K562 (cell line): ENCODE results near the gene UBE2H. TPM values are rescaled to one million over a fixed set of nuclear protein-coding genes. Genes with fewer than 3 reads are reported as not detected.

Experiments used
- BACH1 ChIP-seq: fragments of 200-800 bp; sonication (Bioruptor generic); IDR thresholded peaks from 2 replicates; pipeline ENCODE4 v1.6.1; 2016; ENCODE audit warnings: missing genetic modification characterization, missing compliant biosample characterization
- ELF2 ChIP-seq: fragments of 250-450 bp; sonication (Bioruptor Pico); IDR thresholded peaks from 2 replicates; pipeline ENCODE4 v1.5.0; 2021; ENCODE audit warnings: mild to moderate bottlenecking
- ELK3 ChIP-seq: fragments of 450-650 bp; formaldehyde crosslinking; IDR thresholded peaks from 2 replicates; pipeline ENCODE4 v1.4.0; 2020; ENCODE audit warnings: mild to moderate bottlenecking
- EWSR1 ChIP-seq: fragments of 450-650 bp; IDR thresholded peaks from 2 replicates; pipeline ENCODE4 v1.6.1; 2018; ENCODE audit warnings: borderline replicate concordance, mild to moderate bottlenecking, low read depth, moderate library complexity; ENCODE audit not compliant: partially characterized antibody
- HDAC6 ChIP-seq: IDR thresholded peaks from 2 replicates; pipeline ENCODE4 v1.6.1; 2012; ENCODE audit warnings: low read depth, mild to moderate bottlenecking, control low read depth, inconsistent platforms, low read length, moderate library complexity
- KDM1A ChIP-seq, 2 experiments: fragments of 450-650 bp; IDR thresholded peaks; 2 replicates each; pipeline ENCODE4 v1.6.1; 2016; ENCODE audit warnings: mild to moderate bottlenecking in 2 of 2
- KLF10 ChIP-seq: fragments of 250-450 bp; sonication (Bioruptor Pico); IDR thresholded peaks from 2 replicates; pipeline ENCODE4 v1.6.1; 2021; ENCODE audit warnings: matching md5 sums
- MAFG ChIP-seq: fragments of 450-650 bp; conservative IDR thresholded peaks from 2 replicates; pipeline ENCODE4 v1.6.1; 2016; ENCODE audit warnings: missing genetic modification characterization, missing compliant biosample characterization
- MIER1 ChIP-seq: fragments of 450-650 bp; IDR thresholded peaks from 2 replicates; pipeline ENCODE4 v1.6.1; 2016; ENCODE audit warnings: antibody characterized with exemption, mild to moderate bottlenecking, low read depth
- NFXL1 ChIP-seq: fragments of 450-650 bp; formaldehyde crosslinking; IDR thresholded peaks from 2 replicates; pipeline ENCODE4 v1.4.0; 2021; ENCODE audit warnings: mild to moderate bottlenecking
- PBX2 ChIP-seq, 2 experiments: IDR thresholded peaks in 1 of 2; conservative IDR thresholded peaks in 1 of 2; 2 replicates each; pipeline ENCODE4 v1.6.1; 2016; ENCODE audit warnings: low read depth in 2 of 2, mild to moderate bottlenecking in 1 of 2, missing compliant biosample characterization in 1 of 2, missing genetic modification characterization in 1 of 2, moderate library complexity in 1 of 2
- ZFP91 ChIP-seq: sonication (generic); formaldehyde crosslinking; IDR thresholded peaks from 2 replicates; pipeline ENCODE4 v1.8.0; 2022; ENCODE audit warnings: mild to moderate bottlenecking, missing genetic modification reagents
- ZNF174 ChIP-seq: fragments of 250-450 bp; sonication (Bioruptor Pico); IDR thresholded peaks from 2 replicates; pipeline ENCODE4 v1.4.0; 2020; ENCODE audit warnings: mild to moderate bottlenecking
- ZNF695 ChIP-seq: fragments of 450-650 bp; formaldehyde crosslinking; IDR thresholded peaks from 2 replicates; pipeline ENCODE4 v1.4.0; 2020; ENCODE audit warnings: mild to moderate bottlenecking, moderate library complexity
- polyA plus RNA-seq, 8 experiments: library from polyadenylated mRNA; depleted of rRNA in 4 of 8; stranded (reverse) in 5 of 8; unstranded in 3 of 8; fragments of >200 nt; fragmentation: Nextera tagmentation in 2 of 8; fragmentation: Illumina TruSeq in 1 of 8; extraction: Ambion mirVana in 2 of 8; extraction: Trizol in 1 of 8; gene quantifications; 2 replicates each; pipeline versions ENCODE4 v1.2.1 to v1.2.3, GENCODE V29; 2011 to 2014; ENCODE audit warnings: inconsistent platforms in 1 of 8, missing spikeins in 1 of 8
- total RNA-seq, 7 experiments: library from RNA; depleted of rRNA in 6 of 7; stranded (reverse); fragments of >200 nt in 6 of 7; fragmentation: Illumina TruSeq in 2 of 7; extraction: Trizol in 2 of 7; gene quantifications; 2 replicates each; pipeline versions ENCODE4 v1.2.1 to v1.2.3, GENCODE V29; 2011 to 2021; ENCODE audit warnings: low replicate concordance in 1 of 7
- TF ChIP-seq, protein P1 (sequence below), 2 experiments: IDR thresholded peaks; 2 replicates each; pipeline ENCODE4 v1.6.1; 2011; ENCODE audit warnings: borderline replicate concordance in 1 of 2, control low read depth in 1 of 2, low read depth in 1 of 2, low read length in 1 of 2, mild to moderate bottlenecking in 1 of 2, mixed read lengths in 1 of 2, moderate library complexity in 1 of 2; ENCODE audit not compliant: insufficient read depth in 1 of 2, insufficient read length in 1 of 2, poor library complexity in 1 of 2, severe bottlenecking in 1 of 2; ENCODE audit errors: extremely low read depth in 1 of 2
- TF ChIP-seq, protein P2 (sequence below): IDR thresholded peaks from 2 replicates; pipeline ENCODE4 v1.6.1; 2011; ENCODE audit warnings: borderline replicate concordance, low read depth, mild to moderate bottlenecking, moderate library complexity, low read length; ENCODE audit not compliant: insufficient read depth, poor library complexity, severe bottlenecking

Gene UBE2H
- total and polyA plus RNA-seq, 9 of the 15 experiments (the other 6 are each of a cell fraction or from before 2014, with no cell fraction given): 6.3 to 33.0 (median 13.3) TPM

DNA sequence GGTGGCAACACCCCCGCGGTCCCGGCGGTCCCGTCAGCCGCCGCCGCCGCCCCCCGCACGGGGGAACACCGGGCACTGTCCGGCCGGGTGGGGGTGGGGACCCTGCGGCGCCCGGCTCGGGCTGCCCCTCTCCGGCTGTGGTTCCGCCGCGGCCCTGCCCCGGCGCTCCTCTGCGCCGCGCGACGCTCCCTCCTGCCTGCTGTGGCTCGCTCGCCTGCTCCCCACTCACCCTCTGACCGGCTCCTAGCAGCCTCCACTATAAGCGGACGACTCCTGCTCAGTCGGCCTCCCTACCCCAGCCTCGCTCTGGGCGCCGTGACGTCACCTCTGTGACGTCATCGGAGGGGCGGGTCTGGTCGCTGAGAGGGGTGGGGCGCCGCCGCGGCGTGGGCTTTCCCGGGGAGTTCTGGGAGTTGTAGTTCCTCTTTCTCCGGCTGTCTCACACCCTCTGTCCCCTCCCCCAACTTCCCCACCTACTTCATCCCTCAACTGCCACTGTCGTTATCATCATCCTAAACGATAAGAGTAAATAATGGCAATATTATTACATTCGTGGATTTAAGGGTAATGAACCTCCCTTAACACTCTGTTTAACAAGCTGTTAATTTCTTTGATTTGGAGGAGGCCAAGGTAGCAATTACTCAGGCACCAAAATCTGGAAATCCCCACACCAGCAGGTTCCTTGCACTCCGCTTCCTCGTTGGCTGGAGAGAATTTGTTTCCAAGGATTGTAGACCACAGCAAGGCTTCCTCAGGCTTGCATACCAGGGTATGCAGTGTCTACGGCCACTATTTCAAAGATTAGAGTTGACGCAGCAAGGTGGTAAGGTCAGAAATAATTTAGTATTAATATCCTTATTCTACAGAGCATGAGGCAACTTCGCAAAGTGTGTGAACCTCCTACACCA lies at the start of gene UBE2H (continued):
- TF ChIP-seq MIER1 (no peak), ZFP91 (no peak), HDAC6 (no peak), ELF2 (CRISPR knock-in tag) (no peak; the same call in 1 of the 2 replicates), MAFG (tag) (no peak), EWSR1 (no peak), ELK3 (CRISPR knock-in tag) (0 out of 2 replicates have a peak, but pooled peaks have one; percentile 42), BACH1 (tag) (no peak), NFXL1 (CRISPR knock-in tag) (no peak), PBX2 (CRISPR knock-in tag; IDR thresholded peaks at IDR 0.05; ENCODE audit: low read depth) (no peak), PBX2 (tag; conservative IDR thresholded peaks at IDR 0.05; ENCODE audit: low read depth) (no peak), KDM1A (IDR thresholded peaks at IDR 0.05) (no peak; a peak in 1 of 4 replicates), ZNF174 (CRISPR knock-in tag) (no peak), ZNF695 (CRISPR knock-in tag) (no peak), KLF10 (CRISPR knock-in tag) (no peak)
- TF ChIP-seq, protein P1, sequence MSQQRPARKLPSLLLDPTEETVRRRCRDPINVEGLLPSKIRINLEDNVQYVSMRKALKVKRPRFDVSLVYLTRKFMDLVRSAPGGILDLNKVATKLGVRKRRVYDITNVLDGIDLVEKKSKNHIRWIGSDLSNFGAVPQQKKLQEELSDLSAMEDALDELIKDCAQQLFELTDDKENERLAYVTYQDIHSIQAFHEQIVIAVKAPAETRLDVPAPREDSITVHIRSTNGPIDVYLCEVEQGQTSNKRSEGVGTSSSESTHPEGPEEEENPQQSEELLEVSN (IDR thresholded peaks at IDR 0.05; ENCODE audit: borderline replicate concordance in 1 of 2, extremely low read depth in 1 of 2, insufficient read depth in 1 of 2, insufficient read length in 1 of 2, low read depth in 1 of 2, low read length in 1 of 2, poor library complexity in 1 of 2, severe bottlenecking in 1 of 2): peak in 1 of 2 experiments; percentile 62
- TF ChIP-seq, protein P2, sequence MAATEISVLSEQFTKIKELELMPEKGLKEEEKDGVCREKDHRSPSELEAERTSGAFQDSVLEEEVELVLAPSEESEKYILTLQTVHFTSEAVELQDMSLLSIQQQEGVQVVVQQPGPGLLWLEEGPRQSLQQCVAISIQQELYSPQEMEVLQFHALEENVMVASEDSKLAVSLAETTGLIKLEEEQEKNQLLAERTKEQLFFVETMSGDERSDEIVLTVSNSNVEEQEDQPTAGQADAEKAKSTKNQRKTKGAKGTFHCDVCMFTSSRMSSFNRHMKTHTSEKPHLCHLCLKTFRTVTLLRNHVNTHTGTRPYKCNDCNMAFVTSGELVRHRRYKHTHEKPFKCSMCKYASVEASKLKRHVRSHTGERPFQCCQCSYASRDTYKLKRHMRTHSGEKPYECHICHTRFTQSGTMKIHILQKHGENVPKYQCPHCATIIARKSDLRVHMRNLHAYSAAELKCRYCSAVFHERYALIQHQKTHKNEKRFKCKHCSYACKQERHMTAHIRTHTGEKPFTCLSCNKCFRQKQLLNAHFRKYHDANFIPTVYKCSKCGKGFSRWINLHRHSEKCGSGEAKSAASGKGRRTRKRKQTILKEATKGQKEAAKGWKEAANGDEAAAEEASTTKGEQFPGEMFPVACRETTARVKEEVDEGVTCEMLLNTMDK: no peak
